Liver (tissue), 9 donors: ENCODE data around the gene EP400. TPM values are rescaled to one million over a fixed set of nuclear protein-coding genes. Genes with fewer than 3 reads are reported as not detected.

Experiments used
- DNase-seq: peaks from one replicate; pipeline ENCODE4 v3.0.0-alpha.2; 2017; ENCODE audit warnings: low spot score
- H3K27ac ChIP-seq, 2 donors: one replicate each; pipeline ENCODE4 v1.7.0; 2013; ENCODE audit warnings: inconsistent platforms in 2 of 2, low read length in 2 of 2, control low read depth in 1 of 2, low read depth in 1 of 2, mild to moderate bottlenecking in 1 of 2
- H3K27me3 ChIP-seq, 4 donors: one replicate each; pipeline versions ENCODE4 v1.6.1 to v1.7.0; 2013; ENCODE audit warnings: low read length in 3 of 4, inconsistent platforms in 1 of 4, mild to moderate bottlenecking in 1 of 4, moderate library complexity in 1 of 4; ENCODE audit not compliant: control insufficient read depth in 4 of 4, insufficient read depth in 4 of 4
- H3K36me3 ChIP-seq, 4 donors: one replicate each; pipeline versions ENCODE4 v1.6.1 to v1.7.0; 2013; ENCODE audit warnings: low read length in 3 of 4, mild to moderate bottlenecking in 3 of 4, low read depth in 1 of 4, moderate library complexity in 1 of 4; ENCODE audit not compliant: control insufficient read depth in 4 of 4, insufficient read depth in 3 of 4
- H3K4me1 ChIP-seq, 4 donors: one replicate each; pipeline versions ENCODE4 v1.6.1 to v1.7.0; 2013; ENCODE audit warnings: low read length in 3 of 4, mild to moderate bottlenecking in 3 of 4, moderate library complexity in 1 of 4; ENCODE audit not compliant: control insufficient read depth in 4 of 4, insufficient read depth in 4 of 4
- H3K4me3 ChIP-seq, 3 donors: one replicate each; pipeline versions ENCODE4 v1.6.1 to v1.7.0; 2013; ENCODE audit warnings: low read length in 3 of 3, control low read depth in 1 of 3, low read depth in 1 of 3, mild to moderate bottlenecking in 1 of 3
- H3K9ac ChIP-seq, 2 donors: one replicate each; pipeline ENCODE4 v1.7.0; 2013; ENCODE audit warnings: low read length in 2 of 2, mild to moderate bottlenecking in 2 of 2, moderate library complexity in 2 of 2, control low read depth in 1 of 2, low read depth in 1 of 2
- H3K9me3 ChIP-seq, 4 donors: one replicate each; pipeline versions ENCODE4 v1.6.1 to v1.7.0; 2013; ENCODE audit warnings: low read length in 3 of 4; ENCODE audit not compliant: control insufficient read depth in 4 of 4
- CTCF ChIP-seq: fragments of 150-350 bp; IDR thresholded peaks from 2 replicates; pipeline ENCODE4 v1.5.1; 2017; ENCODE audit warnings: improper control_type of control experiment, low read depth, low read length; ENCODE audit not compliant: missing input control
- EGR1 ChIP-seq, 2 donors: IDR thresholded peaks; 2 replicates each; pipeline ENCODE4 v1.6.1; 2016 to 2018; ENCODE audit warnings: antibody characterized with exemption in 2 of 2, low read depth in 2 of 2
- FOXA1 ChIP-seq: IDR thresholded peaks from 2 replicates; pipeline ENCODE4 v1.6.1; 2016; ENCODE audit warnings: antibody characterized with exemption
- FOXA2 ChIP-seq: IDR thresholded peaks from 2 replicates; pipeline ENCODE4 v1.6.1; 2016; ENCODE audit warnings: antibody characterized with exemption
- GABPA ChIP-seq, 2 donors: IDR thresholded peaks in 1 of 2; conservative IDR thresholded peaks in 1 of 2; 2 replicates each; pipeline ENCODE4 v1.6.1; 2016; ENCODE audit warnings: antibody characterized with exemption in 2 of 2, mild to moderate bottlenecking in 1 of 2, moderate library complexity in 1 of 2
- HNF4A ChIP-seq, 2 donors: conservative IDR thresholded peaks; 2 replicates each; pipeline ENCODE4 v1.6.1; 2016; ENCODE audit warnings: antibody characterized with exemption in 2 of 2, mild to moderate bottlenecking in 2 of 2
- HNF4G ChIP-seq: IDR thresholded peaks from 2 replicates; pipeline ENCODE4 v1.6.1; 2016; ENCODE audit warnings: antibody characterized with exemption
- JUND ChIP-seq, 2 donors: IDR thresholded peaks; 2 replicates each; pipeline ENCODE4 v1.6.1; 2016; ENCODE audit warnings: antibody characterized with exemption in 2 of 2
- NR2F2 ChIP-seq: IDR thresholded peaks from 2 replicates; pipeline ENCODE4 v1.6.1; 2016; ENCODE audit warnings: antibody characterized with exemption
- RAD21 ChIP-seq, 2 donors: IDR thresholded peaks; 2 replicates each; pipeline ENCODE4 v1.6.1; 2016; ENCODE audit warnings: antibody characterized with exemption in 2 of 2, mild to moderate bottlenecking in 2 of 2
- RXRA ChIP-seq, 2 donors: IDR thresholded peaks; 2 replicates each; pipeline ENCODE4 v1.6.1; 2017 to 2018; ENCODE audit warnings: antibody characterized with exemption in 2 of 2, mild to moderate bottlenecking in 1 of 2
- SP1 ChIP-seq: IDR thresholded peaks from 2 replicates; pipeline ENCODE4 v1.6.1; 2018; ENCODE audit warnings: antibody characterized with exemption, mild to moderate bottlenecking
- TAF1 ChIP-seq: conservative IDR thresholded peaks from 2 replicates; pipeline ENCODE4 v1.6.1; 2016; ENCODE audit warnings: antibody characterized with exemption, mild to moderate bottlenecking
- YY1 ChIP-seq: IDR thresholded peaks from 2 replicates; pipeline ENCODE4 v1.6.1; 2016; ENCODE audit warnings: antibody characterized with exemption, mild to moderate bottlenecking
- WGBS: extraction: QIAGEN DNeasy Blood & Tissue Kit; methylation state at CpG from one replicate; pipeline ENCODE4 v1.1.7; 2013; 5-methylcytosine and 5-hydroxymethylcytosine counted together
- polyA plus RNA-seq, 2 donors: library from polyadenylated mRNA; stranded (reverse) in 1 of 2; unstranded in 1 of 2; fragments of 200-250 nt in 1 of 2; fragments of >200 nt in 1 of 2; fragmentation: Nextera tagmentation in 1 of 2; extraction: Ambion mirVana in 1 of 2; gene quantifications; one replicate each; pipeline versions ENCODE4 v1.2.1 to v1.2.3, GENCODE V29; 2013 to 2015
- total RNA-seq, 2 donors: library from RNA; depleted of rRNA; stranded (reverse); fragments of >200 nt; gene quantifications; one replicate each; pipeline ENCODE4 v1.2.3, GENCODE V29; 2014
- TF ChIP-seq, protein P1 (sequence below): IDR thresholded peaks from 2 replicates; pipeline ENCODE4 v1.6.1; 2016; ENCODE audit warnings: antibody characterized with exemption
- TF ChIP-seq, protein P2 (sequence below): IDR thresholded peaks from 2 replicates; pipeline ENCODE4 v1.6.1; 2016; ENCODE audit warnings: antibody characterized with exemption, mild to moderate bottlenecking
- TF ChIP-seq, protein P3 (sequence below): IDR thresholded peaks from 2 replicates; pipeline ENCODE4 v1.6.1; 2016; ENCODE audit warnings: antibody characterized with exemption
- TF ChIP-seq, protein P4 (sequence below): IDR thresholded peaks from 2 replicates; pipeline ENCODE4 v1.6.1; 2016; ENCODE audit warnings: antibody characterized with exemption
- donor health status: healthy.
- donor health status: healthy.
- donor health status: healthy.
- donor health status: healthy.
- donor health status: healthy.

EP400 gene
- total and polyA plus RNA-seq, 4 donors: 4.7 to 12.4 (median 7.1) TPM

- Histone ChIP-seq H3K9me3 (no peaks in the 10 kb centered on the region), H3K36me3 (peaks cover 9 to 55% (median 36%) of the 10 kb centered on the region in 4 donors), H3K27ac (no peak overlapping the region), H3K27me3 (no peaks in the 10 kb centered on the region), H3K9ac (no peak overlapping the region), H3K4me1 (no peaks in the 10 kb centered on the region), H3K4me3 (no peak overlapping the region)
- no peak for DNase-seq
- TF ChIP-seq FOXA1: no peak
- TF ChIP-seq, protein P1, sequence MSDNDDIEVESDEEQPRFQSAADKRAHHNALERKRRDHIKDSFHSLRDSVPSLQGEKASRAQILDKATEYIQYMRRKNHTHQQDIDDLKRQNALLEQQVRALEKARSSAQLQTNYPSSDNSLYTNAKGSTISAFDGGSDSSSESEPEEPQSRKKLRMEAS: no peak
- TF ChIP-seq, protein P2, sequence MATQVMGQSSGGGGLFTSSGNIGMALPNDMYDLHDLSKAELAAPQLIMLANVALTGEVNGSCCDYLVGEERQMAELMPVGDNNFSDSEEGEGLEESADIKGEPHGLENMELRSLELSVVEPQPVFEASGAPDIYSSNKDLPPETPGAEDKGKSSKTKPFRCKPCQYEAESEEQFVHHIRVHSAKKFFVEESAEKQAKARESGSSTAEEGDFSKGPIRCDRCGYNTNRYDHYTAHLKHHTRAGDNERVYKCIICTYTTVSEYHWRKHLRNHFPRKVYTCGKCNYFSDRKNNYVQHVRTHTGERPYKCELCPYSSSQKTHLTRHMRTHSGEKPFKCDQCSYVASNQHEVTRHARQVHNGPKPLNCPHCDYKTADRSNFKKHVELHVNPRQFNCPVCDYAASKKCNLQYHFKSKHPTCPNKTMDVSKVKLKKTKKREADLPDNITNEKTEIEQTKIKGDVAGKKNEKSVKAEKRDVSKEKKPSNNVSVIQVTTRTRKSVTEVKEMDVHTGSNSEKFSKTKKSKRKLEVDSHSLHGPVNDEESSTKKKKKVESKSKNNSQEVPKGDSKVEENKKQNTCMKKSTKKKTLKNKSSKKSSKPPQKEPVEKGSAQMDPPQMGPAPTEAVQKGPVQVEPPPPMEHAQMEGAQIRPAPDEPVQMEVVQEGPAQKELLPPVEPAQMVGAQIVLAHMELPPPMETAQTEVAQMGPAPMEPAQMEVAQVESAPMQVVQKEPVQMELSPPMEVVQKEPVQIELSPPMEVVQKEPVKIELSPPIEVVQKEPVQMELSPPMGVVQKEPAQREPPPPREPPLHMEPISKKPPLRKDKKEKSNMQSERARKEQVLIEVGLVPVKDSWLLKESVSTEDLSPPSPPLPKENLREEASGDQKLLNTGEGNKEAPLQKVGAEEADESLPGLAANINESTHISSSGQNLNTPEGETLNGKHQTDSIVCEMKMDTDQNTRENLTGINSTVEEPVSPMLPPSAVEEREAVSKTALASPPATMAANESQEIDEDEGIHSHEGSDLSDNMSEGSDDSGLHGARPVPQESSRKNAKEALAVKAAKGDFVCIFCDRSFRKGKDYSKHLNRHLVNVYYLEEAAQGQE: no peak
- TF ChIP-seq FOXA2: no peak
- TF ChIP-seq SP1: no peak
- TF ChIP-seq RAD21 (IDR thresholded peaks at IDR 0.05): no peak
- no peak for TF ChIP-seq EGR1 (IDR thresholded peaks at IDR 0.05; ENCODE audit: low read depth in 2 of 2)
- TF ChIP-seq NR2F2: no peak
- TF ChIP-seq, protein P3, sequence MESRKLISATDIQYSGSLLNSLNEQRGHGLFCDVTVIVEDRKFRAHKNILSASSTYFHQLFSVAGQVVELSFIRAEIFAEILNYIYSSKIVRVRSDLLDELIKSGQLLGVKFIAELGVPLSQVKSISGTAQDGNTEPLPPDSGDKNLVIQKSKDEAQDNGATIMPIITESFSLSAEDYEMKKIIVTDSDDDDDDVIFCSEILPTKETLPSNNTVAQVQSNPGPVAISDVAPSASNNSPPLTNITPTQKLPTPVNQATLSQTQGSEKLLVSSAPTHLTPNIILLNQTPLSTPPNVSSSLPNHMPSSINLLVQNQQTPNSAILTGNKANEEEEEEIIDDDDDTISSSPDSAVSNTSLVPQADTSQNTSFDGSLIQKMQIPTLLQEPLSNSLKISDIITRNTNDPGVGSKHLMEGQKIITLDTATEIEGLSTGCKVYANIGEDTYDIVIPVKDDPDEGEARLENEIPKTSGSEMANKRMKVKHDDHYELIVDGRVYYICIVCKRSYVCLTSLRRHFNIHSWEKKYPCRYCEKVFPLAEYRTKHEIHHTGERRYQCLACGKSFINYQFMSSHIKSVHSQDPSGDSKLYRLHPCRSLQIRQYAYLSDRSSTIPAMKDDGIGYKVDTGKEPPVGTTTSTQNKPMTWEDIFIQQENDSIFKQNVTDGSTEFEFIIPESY: no peak
- no peak for TF ChIP-seq JUND (IDR thresholded peaks at IDR 0.05)
- no peak for TF ChIP-seq HNF4A (conservative IDR thresholded peaks at IDR 0.05)
- no peak for TF ChIP-seq HNF4G
- TF ChIP-seq, protein P4, sequence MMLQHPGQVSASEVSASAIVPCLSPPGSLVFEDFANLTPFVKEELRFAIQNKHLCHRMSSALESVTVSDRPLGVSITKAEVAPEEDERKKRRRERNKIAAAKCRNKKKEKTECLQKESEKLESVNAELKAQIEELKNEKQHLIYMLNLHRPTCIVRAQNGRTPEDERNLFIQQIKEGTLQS: no peak
- no peak for TF ChIP-seq GABPA (IDR thresholded peaks at IDR 0.05 in 1 of 2, conservative IDR thresholded peaks at IDR 0.05 in 1 of 2)
- TF ChIP-seq TAF1: no peak
- TF ChIP-seq RXRA (IDR thresholded peaks at IDR 0.05): no peak
- no peak for TF ChIP-seq CTCF
- no peak for TF ChIP-seq YY1
- 98% methylated on average over 29 of the region's 29 CpGs for WGBS
Observed at GRCh38 chr12:132044661-132045412, 95.1 kb downstream of the EP400 start.
